ENCODE data around the gene SYNJ2BP. TPM values are rescaled to one million over a fixed set of nuclear protein-coding genes. Genes with fewer than 3 reads are reported as not detected.
"Not testable (repeated sequence)": the region's sequence is repeated elsewhere in the genome, so short reads cannot be mapped to it uniquely, and the experiment has no call there.

The SYNJ2BP gene
- total RNA-seq, 1 experiment from 2014 or later = 13.6 TPM

DNA sequence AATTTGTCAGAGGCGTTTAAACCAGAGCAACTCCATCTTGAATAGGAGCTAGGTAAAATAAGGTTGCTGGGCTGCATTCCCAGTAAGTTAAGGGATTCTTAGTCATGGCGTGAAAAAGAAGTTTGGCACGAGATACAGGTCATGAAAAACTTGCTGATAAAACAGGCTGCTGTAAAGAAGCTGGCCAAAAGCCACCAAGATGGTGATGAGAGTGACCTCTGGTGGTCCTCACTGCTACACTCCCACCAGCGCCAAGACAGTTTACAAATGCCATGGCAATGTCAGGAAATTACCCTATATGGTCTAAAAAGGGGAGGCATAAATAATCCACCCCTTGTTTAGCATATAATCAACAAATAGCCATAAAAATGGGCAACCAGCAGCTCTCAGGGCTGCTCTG, 13.6 kb downstream of the SYNJ2BP start:
- CTCF ChIA-PET; H3K4me1 ChIP-seq (ENCODE audit: control insufficient read depth, insufficient read depth, low read length); H3K27ac ChIP-seq (ENCODE audit: low read length); H3K4me3 ChIP-seq (ENCODE audit: low read depth in 2 of 2, low read length in 2 of 2); H3K36me3 ChIP-seq (ENCODE audit: control insufficient read depth, insufficient read depth, low read length); H3K9me3 ChIP-seq (ENCODE audit: control insufficient read depth, insufficient read depth, low read depth, low read length); BruUV-seq (replicated peaks); DNase-seq (ENCODE audit: low read depth, low spot score); POLR2A ChIA-PET; H3K27me3 ChIP-seq (ENCODE audit: control insufficient read depth, insufficient read depth, low read length); intact Hi-C loops (cut with micrococcal nuclease; ENCODE audit: unreplicated experiment); in situ Hi-C loops (cut with HindIII; ENCODE audit: low pct_unique_long_range_greater_than_20kb, low sequenced_read_pairs); ATAC-seq: not testable (repeated sequence)
- peak; percentile 31 for TF ChIP-seq CTCF (IDR thresholded peaks at IDR 0.05)

- H3K36me3 ChIP-seq (ENCODE audit: control insufficient read depth, insufficient read depth, low read length) = no peaks in the 10 kb centered on the region; the same call in 1 of the 2 replicates
- no peak overlapping the region for H3K27ac ChIP-seq (ENCODE audit: low read length)
- in situ Hi-C loops (cut with HindIII; ENCODE audit: low pct_unique_long_range_greater_than_20kb, low sequenced_read_pairs) (no loop called here), intact Hi-C loops (cut with micrococcal nuclease; ENCODE audit: unreplicated experiment) (no loop called here)
- BruUV-seq (replicated peaks) = no TSS peak
- H3K27me3 ChIP-seq (ENCODE audit: control insufficient read depth, insufficient read depth, low read length) = no peaks in the 10 kb centered on the region
- no peaks in the 10 kb centered on the region for H3K9me3 ChIP-seq (ENCODE audit: control insufficient read depth, insufficient read depth, low read depth, low read length)
- TF ChIP-seq, protein P1, sequence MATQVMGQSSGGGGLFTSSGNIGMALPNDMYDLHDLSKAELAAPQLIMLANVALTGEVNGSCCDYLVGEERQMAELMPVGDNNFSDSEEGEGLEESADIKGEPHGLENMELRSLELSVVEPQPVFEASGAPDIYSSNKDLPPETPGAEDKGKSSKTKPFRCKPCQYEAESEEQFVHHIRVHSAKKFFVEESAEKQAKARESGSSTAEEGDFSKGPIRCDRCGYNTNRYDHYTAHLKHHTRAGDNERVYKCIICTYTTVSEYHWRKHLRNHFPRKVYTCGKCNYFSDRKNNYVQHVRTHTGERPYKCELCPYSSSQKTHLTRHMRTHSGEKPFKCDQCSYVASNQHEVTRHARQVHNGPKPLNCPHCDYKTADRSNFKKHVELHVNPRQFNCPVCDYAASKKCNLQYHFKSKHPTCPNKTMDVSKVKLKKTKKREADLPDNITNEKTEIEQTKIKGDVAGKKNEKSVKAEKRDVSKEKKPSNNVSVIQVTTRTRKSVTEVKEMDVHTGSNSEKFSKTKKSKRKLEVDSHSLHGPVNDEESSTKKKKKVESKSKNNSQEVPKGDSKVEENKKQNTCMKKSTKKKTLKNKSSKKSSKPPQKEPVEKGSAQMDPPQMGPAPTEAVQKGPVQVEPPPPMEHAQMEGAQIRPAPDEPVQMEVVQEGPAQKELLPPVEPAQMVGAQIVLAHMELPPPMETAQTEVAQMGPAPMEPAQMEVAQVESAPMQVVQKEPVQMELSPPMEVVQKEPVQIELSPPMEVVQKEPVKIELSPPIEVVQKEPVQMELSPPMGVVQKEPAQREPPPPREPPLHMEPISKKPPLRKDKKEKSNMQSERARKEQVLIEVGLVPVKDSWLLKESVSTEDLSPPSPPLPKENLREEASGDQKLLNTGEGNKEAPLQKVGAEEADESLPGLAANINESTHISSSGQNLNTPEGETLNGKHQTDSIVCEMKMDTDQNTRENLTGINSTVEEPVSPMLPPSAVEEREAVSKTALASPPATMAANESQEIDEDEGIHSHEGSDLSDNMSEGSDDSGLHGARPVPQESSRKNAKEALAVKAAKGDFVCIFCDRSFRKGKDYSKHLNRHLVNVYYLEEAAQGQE (IDR thresholded peaks at IDR 0.05; ENCODE audit: insufficient read depth in 1 of 2, low read depth in 2 of 2, low read length in 1 of 2) = no peak
- TF ChIP-seq TCF7L2 (IDR thresholded peaks at IDR 0.05; ENCODE audit: low read depth, low read length) (no peak), SIN3A (IDR thresholded peaks at IDR 0.05; ENCODE audit: borderline replicate concordance, insufficient read depth, low read depth, low read length) (no peak), POLR2AphosphoS5 (IDR thresholded peaks at IDR 0.05; ENCODE audit: low read depth, low read length) (no peak), CTCF (IDR thresholded peaks at IDR 0.05) (no peak)
- DNase-seq (ENCODE audit: low read depth, low spot score) (no peak), ATAC-seq (no peak)
- ChIA-PET CTCF (no interaction called here), POLR2A (no interaction called here)
- H3K4me1 ChIP-seq (ENCODE audit: control insufficient read depth, insufficient read depth, low read length) = no peaks in the 10 kb centered on the region
- no peak overlapping the region for H3K4me3 ChIP-seq (ENCODE audit: low read depth in 2 of 2, low read length in 2 of 2)
Observed at GRCh38 chr14:70401643-70402042, 15.2 kb downstream of the SYNJ2BP start.

Data from Panc1 (cell line).